ENCODE results near the gene GNAT1. TPM values are rescaled to one million over a fixed set of nuclear protein-coding genes. Genes with fewer than 3 reads are reported as not detected.

Gene GNAT1
- total and polyA plus RNA-seq, 2 of the 13 experiments (the other 11 are each of a cell fraction or from before 2014, with no cell fraction given), result 0.15 TPM; not detected in 1

- TF ChIP-seq ATF5 (CRISPR knock-in tag; IDR thresholded peaks at IDR 0.05; ENCODE audit: low read depth) (no peak), RELA (CRISPR knock-in tag; IDR thresholded peaks at IDR 0.05) (no peak), ZNF512B (CRISPR knock-in tag; IDR thresholded peaks at IDR 0.05; ENCODE audit: borderline replicate concordance) (no peak), ARID5B (CRISPR knock-in tag; IDR thresholded peaks at IDR 0.05) (0 out of 2 replicates have a peak, but pooled peaks have one; percentile 16), ZKSCAN1 (IDR thresholded peaks at IDR 0.05; ENCODE audit: low read length) (no peak), DZIP1 (CRISPR knock-in tag; IDR thresholded peaks at IDR 0.05) (no peak), ZNF547 (CRISPR knock-in tag; IDR thresholded peaks at IDR 0.05) (no peak; the same call in 1 of the 2 replicates), YY1 (IDR thresholded peaks at IDR 0.05; ENCODE audit: insufficient read depth, insufficient replicate concordance, low read depth, low read length) (peak; percentile 46), KDM5B (CRISPR knock-in tag; IDR thresholded peaks at IDR 0.05; ENCODE audit: borderline replicate concordance) (peak; percentile 43; the same call in 1 of the 2 replicates), KLF9 (CRISPR knock-in tag; IDR thresholded peaks at IDR 0.05; ENCODE audit: low read depth) (no peak), ZNF503 (CRISPR knock-in tag; IDR thresholded peaks at IDR 0.05) (no peak), LRRFIP1 (CRISPR knock-in tag; conservative IDR thresholded peaks at IDR 0.05) (no peak; the same call in 1 of the 2 replicates), SP1 (IDR thresholded peaks at IDR 0.05) (no peak), SP1 (CRISPR knock-in tag; IDR thresholded peaks at IDR 0.05) (no peak)
Measured at GRCh38 chr3:50245831-50246516, 54.6 kb downstream of the GNAT1 start (continued).

Data from HepG2 (cell line).